Uterus (tissue), 2 donors: ENCODE data around the gene CPTP.

Source experiments
- POLR2A ChIP-seq, 2 donors: fragments of 450-650 bp; IDR thresholded peaks; one replicate each; pipeline ENCODE4 v1.6.1; 2016; ENCODE audit warnings: antibody characterized with exemption in 2 of 2, mild to moderate bottlenecking in 1 of 2, moderate library complexity in 1 of 2
- TF ChIP-seq, protein P1 (sequence below), 4 experiments: fragments of 200-600 bp in 2 of 4; fragments of 450-650 bp in 2 of 4; sonication (generic) in 2 of 4; IDR thresholded peaks; one replicate each; pipeline ENCODE4 v1.5.1; 2016 to 2019; ENCODE audit warnings: antibody characterized with exemption in 4 of 4, mild to moderate bottlenecking in 2 of 4, moderate library complexity in 1 of 4

DNA sequence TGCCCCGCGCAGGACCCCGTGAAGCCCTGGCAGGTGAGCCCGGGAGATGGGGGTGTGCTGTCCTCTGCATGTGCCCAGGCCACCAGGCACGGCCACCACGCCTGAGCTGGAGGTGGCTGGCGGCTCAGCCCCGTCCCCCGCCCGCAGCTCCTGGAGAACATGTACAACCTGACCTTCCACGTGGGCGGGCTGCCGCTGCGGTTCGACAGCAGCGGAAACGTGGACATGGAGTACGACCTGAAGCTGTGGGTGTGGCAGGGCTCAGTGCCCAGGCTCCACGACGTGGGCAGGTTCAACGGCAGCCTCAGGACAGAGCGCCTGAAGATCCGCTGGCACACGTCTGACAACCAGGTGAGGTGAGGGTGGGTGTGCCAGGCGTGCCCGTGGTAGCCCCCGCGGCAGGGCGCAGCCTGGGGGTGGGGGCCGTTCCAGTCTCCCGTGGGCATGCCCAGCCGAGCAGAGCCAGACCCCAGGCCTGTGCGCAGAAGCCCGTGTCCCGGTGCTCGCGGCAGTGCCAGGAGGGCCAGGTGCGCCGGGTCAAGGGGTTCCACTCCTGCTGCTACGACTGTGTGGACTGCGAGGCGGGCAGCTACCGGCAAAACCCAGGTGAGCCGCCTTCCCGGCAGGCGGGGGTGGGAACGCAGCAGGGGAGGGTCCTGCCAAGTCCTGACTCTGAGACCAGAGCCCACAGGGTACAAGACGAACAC is 8.3 kb downstream of the CPTP start:
- TF ChIP-seq, protein P1, sequence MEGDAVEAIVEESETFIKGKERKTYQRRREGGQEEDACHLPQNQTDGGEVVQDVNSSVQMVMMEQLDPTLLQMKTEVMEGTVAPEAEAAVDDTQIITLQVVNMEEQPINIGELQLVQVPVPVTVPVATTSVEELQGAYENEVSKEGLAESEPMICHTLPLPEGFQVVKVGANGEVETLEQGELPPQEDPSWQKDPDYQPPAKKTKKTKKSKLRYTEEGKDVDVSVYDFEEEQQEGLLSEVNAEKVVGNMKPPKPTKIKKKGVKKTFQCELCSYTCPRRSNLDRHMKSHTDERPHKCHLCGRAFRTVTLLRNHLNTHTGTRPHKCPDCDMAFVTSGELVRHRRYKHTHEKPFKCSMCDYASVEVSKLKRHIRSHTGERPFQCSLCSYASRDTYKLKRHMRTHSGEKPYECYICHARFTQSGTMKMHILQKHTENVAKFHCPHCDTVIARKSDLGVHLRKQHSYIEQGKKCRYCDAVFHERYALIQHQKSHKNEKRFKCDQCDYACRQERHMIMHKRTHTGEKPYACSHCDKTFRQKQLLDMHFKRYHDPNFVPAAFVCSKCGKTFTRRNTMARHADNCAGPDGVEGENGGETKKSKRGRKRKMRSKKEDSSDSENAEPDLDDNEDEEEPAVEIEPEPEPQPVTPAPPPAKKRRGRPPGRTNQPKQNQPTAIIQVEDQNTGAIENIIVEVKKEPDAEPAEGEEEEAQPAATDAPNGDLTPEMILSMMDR (IDR thresholded peaks at IDR 0.05), result no peak
- TF ChIP-seq POLR2A (IDR thresholded peaks at IDR 0.05), result no peak
